ENCODE measurements around the gene ARHGAP22. TPM values are rescaled to one million over a fixed set of nuclear protein-coding genes. Genes with fewer than 3 reads are reported as not detected.

ARHGAP22 gene
- total and polyA plus RNA-seq, 3 experiments from 2014 or later = not detected

GRCh38 chr10:48627984-48628609, 23.2 kb upstream of the ARHGAP22 start:
- CTCF ChIA-PET = no interaction called here
- Mint-ChIP-seq H3K9me3 (peaks cover 0 to 1% (median 0%) of the 10 kb centered on the region in 5 donors), H3K36me3 (no peaks in the 10 kb centered on the region), H3K4me1 (no peaks in the 10 kb centered on the region), H3K27me3 (peaks cover 9 to 10% of the 10 kb centered on the region in 2 donors), H3K27ac (no peak overlapping the region), H3K4me3 (no peak overlapping the region)
- H3K36me3 ChIP-seq (ENCODE audit: insufficient read depth, low read length) = no peaks in the 10 kb centered on the region
- no peak overlapping the region for H3K4me3 ChIP-seq (ENCODE audit: low read length)
- DNase-seq = no peak
- POLR2A ChIA-PET = no interaction called here
- no peaks in the 10 kb centered on the region for H3K4me1 ChIP-seq (ENCODE audit: insufficient read depth, low read length)
- no peaks in the 10 kb centered on the region for H3K27me3 ChIP-seq (ENCODE audit: insufficient read depth, low read length, poor library complexity, severe bottlenecking)
- no peaks in the 10 kb centered on the region for H3K9me3 ChIP-seq (ENCODE audit: low read length)
- H3K27ac ChIP-seq (ENCODE audit: low read depth, low read length) = no peak overlapping the region

- Histone ChIP-seq H3K4me3 (ENCODE audit: low read length) (no peak overlapping the region), H3K36me3 (ENCODE audit: insufficient read depth, low read length) (no peaks in the 10 kb centered on the region), H3K4me1 (ENCODE audit: insufficient read depth, low read length) (no peaks in the 10 kb centered on the region), H3K27me3 (ENCODE audit: insufficient read depth, low read length, poor library complexity, severe bottlenecking) (no peaks in the 10 kb centered on the region), H3K9me3 (ENCODE audit: low read length) (no peaks in the 10 kb centered on the region), H3K27ac (ENCODE audit: low read depth, low read length) (no peak overlapping the region)
- no peaks in the 10 kb centered on the region for H3K36me3 Mint-ChIP-seq
- peaks cover under 1 to 7% of the 10 kb centered on the region in 2 donors for H3K27me3 Mint-ChIP-seq
- no peak overlapping the region for H3K27ac Mint-ChIP-seq
- POLR2A ChIA-PET = no interaction called here
- H3K9me3 Mint-ChIP-seq = peaks cover 0 to 1% (median 0%) of the 10 kb centered on the region in 5 donors
- no peaks in the 10 kb centered on the region for H3K4me1 Mint-ChIP-seq
- CTCF ChIA-PET = no interaction called here
- no peak overlapping the region for H3K4me3 Mint-ChIP-seq
- no peak for DNase-seq
Measured at GRCh38 chr10:48626986-48627731, 22.3 kb upstream of the ARHGAP22 start.

- Mint-ChIP-seq H3K9me3 (peaks cover 0 to 1% (median 0%) of the 10 kb centered on the region in 5 donors), H3K27ac (no peak overlapping the region), H3K4me1 (no peaks in the 10 kb centered on the region), H3K27me3 (peaks cover 0 to 7% of the 10 kb centered on the region in 2 donors), H3K4me3 (no peak overlapping the region), H3K36me3 (no peaks in the 10 kb centered on the region)
- H3K36me3 ChIP-seq (ENCODE audit: insufficient read depth, low read length) = no peaks in the 10 kb centered on the region
- POLR2A ChIA-PET = no interaction called here
- CTCF ChIA-PET = no interaction called here
- H3K4me3 ChIP-seq (ENCODE audit: low read length) = no peak overlapping the region
- DNase-seq = no peak
- H3K4me1 ChIP-seq (ENCODE audit: insufficient read depth, low read length) = no peaks in the 10 kb centered on the region
- no peaks in the 10 kb centered on the region for H3K27me3 ChIP-seq (ENCODE audit: insufficient read depth, low read length, poor library complexity, severe bottlenecking)
- no peak overlapping the region for H3K27ac ChIP-seq (ENCODE audit: low read depth, low read length)
- no peaks in the 10 kb centered on the region for H3K9me3 ChIP-seq (ENCODE audit: low read length)
Measured at GRCh38 chr10:48626447-48626846, 21.6 kb upstream of the ARHGAP22 start.

GRCh38 chr10:48625826-48626134, 20.9 kb upstream of the ARHGAP22 start:
- Histone ChIP-seq H3K4me1 (ENCODE audit: insufficient read depth, low read length) (no peaks in the 10 kb centered on the region), H3K9me3 (ENCODE audit: low read length) (no peaks in the 10 kb centered on the region), H3K27me3 (ENCODE audit: insufficient read depth, low read length, poor library complexity, severe bottlenecking) (no peaks in the 10 kb centered on the region), H3K36me3 (ENCODE audit: insufficient read depth, low read length) (no peaks in the 10 kb centered on the region), H3K4me3 (ENCODE audit: low read length) (no peak overlapping the region), H3K27ac (ENCODE audit: low read depth, low read length) (no peak overlapping the region)
- Mint-ChIP-seq H3K4me3 (no peak overlapping the region), H3K36me3 (no peaks in the 10 kb centered on the region), H3K27me3 (peaks cover 0 to 7% of the 10 kb centered on the region in 2 donors), H3K4me1 (no peaks in the 10 kb centered on the region), H3K9me3 (peaks cover 0 to 1% (median 0%) of the 10 kb centered on the region in 5 donors), H3K27ac (no peak overlapping the region)
- ChIA-PET CTCF (no interaction called here), POLR2A (no interaction called here)
- no peak for DNase-seq

GRCh38 chr10:48623607-48624132, 18.8 kb upstream of the ARHGAP22 start:
- Histone ChIP-seq H3K27ac (ENCODE audit: low read depth, low read length) (no peak overlapping the region), H3K36me3 (ENCODE audit: insufficient read depth, low read length) (no peaks in the 10 kb centered on the region), H3K27me3 (ENCODE audit: insufficient read depth, low read length, poor library complexity, severe bottlenecking) (no peaks in the 10 kb centered on the region), H3K4me3 (ENCODE audit: low read length) (no peak overlapping the region), H3K4me1 (ENCODE audit: insufficient read depth, low read length) (no peaks in the 10 kb centered on the region), H3K9me3 (ENCODE audit: low read length) (no peaks in the 10 kb centered on the region)
- ChIA-PET CTCF (no interaction called here), POLR2A (no interaction called here)
- DNase-seq = no peak
- Mint-ChIP-seq H3K9me3 (peaks cover 0 to 1% (median 0%) of the 10 kb centered on the region in 5 donors), H3K4me1 (no peaks in the 10 kb centered on the region), H3K27ac (no peak overlapping the region), H3K4me3 (no peak overlapping the region), H3K36me3 (no peaks in the 10 kb centered on the region), H3K27me3 (peaks cover 0 to 7% of the 10 kb centered on the region in 2 donors)

- Mint-ChIP-seq H3K27me3 (peaks cover 4 to 5% of the 10 kb centered on the region in 2 donors), H3K27ac (no peak overlapping the region), H3K4me1 (no peaks in the 10 kb centered on the region), H3K9me3 (peaks cover 0 to 1% (median 0%) of the 10 kb centered on the region in 5 donors), H3K4me3 (no peak overlapping the region), H3K36me3 (no peaks in the 10 kb centered on the region)
- Histone ChIP-seq H3K4me3 (ENCODE audit: low read length) (no peak overlapping the region), H3K4me1 (ENCODE audit: insufficient read depth, low read length) (no peaks in the 10 kb centered on the region), H3K27ac (ENCODE audit: low read depth, low read length) (no peak overlapping the region), H3K36me3 (ENCODE audit: insufficient read depth, low read length) (no peaks in the 10 kb centered on the region), H3K27me3 (ENCODE audit: insufficient read depth, low read length, poor library complexity, severe bottlenecking) (no peaks in the 10 kb centered on the region), H3K9me3 (ENCODE audit: low read length) (no peaks in the 10 kb centered on the region)
- DNase-seq = no peak
- CTCF ChIA-PET = no interaction called here
- POLR2A ChIA-PET = no interaction called here
Measured at GRCh38 chr10:48623009-48623408, 18.1 kb upstream of the ARHGAP22 start.

- no peaks in the 10 kb centered on the region for H3K9me3 ChIP-seq (ENCODE audit: low read length)
- H3K27ac ChIP-seq (ENCODE audit: low read depth, low read length) = no peak overlapping the region
- POLR2A ChIA-PET = no interaction called here
- no peak overlapping the region for H3K4me3 ChIP-seq (ENCODE audit: low read length)
- H3K4me1 Mint-ChIP-seq = no peaks in the 10 kb centered on the region
- H3K36me3 Mint-ChIP-seq = no peaks in the 10 kb centered on the region
- H3K4me1 ChIP-seq (ENCODE audit: insufficient read depth, low read length) = no peaks in the 10 kb centered on the region
- no peak overlapping the region for H3K27ac Mint-ChIP-seq
- no peak overlapping the region for H3K4me3 Mint-ChIP-seq
- CTCF ChIA-PET = no interaction called here
- H3K27me3 ChIP-seq (ENCODE audit: insufficient read depth, low read length, poor library complexity, severe bottlenecking) = no peaks in the 10 kb centered on the region
- peaks cover under 1 to 4% (median 4%) of the 10 kb centered on the region in 5 donors for H3K9me3 Mint-ChIP-seq
- DNase-seq = no peak
- H3K36me3 ChIP-seq (ENCODE audit: insufficient read depth, low read length) = no peaks in the 10 kb centered on the region
- peaks cover 7 to 15% of the 10 kb centered on the region in 2 donors for H3K27me3 Mint-ChIP-seq
Measured at GRCh38 chr10:48620719-48621118, 15.8 kb upstream of the ARHGAP22 start.

GRCh38 chr10:48616436-48616835, 11.6 kb upstream of the ARHGAP22 start:
- H3K27ac ChIP-seq (ENCODE audit: low read depth, low read length) = no peak overlapping the region
- Mint-ChIP-seq H3K27me3 (peaks cover 10 to 31% of the 10 kb centered on the region in 2 donors), H3K9me3 (peaks cover 5 to 17% (median 9%) of the 10 kb centered on the region in 5 donors), H3K27ac (no peak overlapping the region), H3K36me3 (no peaks in the 10 kb centered on the region), H3K4me1 (no peaks in the 10 kb centered on the region), H3K4me3 (no peak overlapping the region)
- H3K27me3 ChIP-seq (ENCODE audit: insufficient read depth, low read length, poor library complexity, severe bottlenecking) = no peaks in the 10 kb centered on the region
- ChIA-PET CTCF (no interaction called here), POLR2A (no interaction called here)
- H3K36me3 ChIP-seq (ENCODE audit: insufficient read depth, low read length) = no peaks in the 10 kb centered on the region
- DNase-seq = no peak
- H3K4me1 ChIP-seq (ENCODE audit: insufficient read depth, low read length) = no peaks in the 10 kb centered on the region
- H3K4me3 ChIP-seq (ENCODE audit: low read length) = no peak overlapping the region
- no peaks in the 10 kb centered on the region for H3K9me3 ChIP-seq (ENCODE audit: low read length)
